A673 (cell line): ENCODE data around the gene ZNF429. TPM values are rescaled to one million over a fixed set of nuclear protein-coding genes. Genes with fewer than 3 reads are reported as not detected.
A peak's percentile ranks its signal among the peaks of the same experiment; 100 is the strongest.

Source experiments
- BruUV-seq: library from RNA; stranded (reverse); fragments of 400-500 nt; replicated peaks from 2 replicates; lab custom pipeline; 2021; lab: Mats Ljungman, UMichigan
- CTCF ChIA-PET: fragments of 300-600 bp; sonication (Branson Sonifier 250); formaldehyde crosslinking; loops from one replicate; lab custom pipeline; 2022; ENCODE audit warnings: antibody characterized with exemption; lab: Charles Lee
- POLR2A ChIA-PET: fragments of 300-600 bp; sonication (Branson Sonifier 250); formaldehyde crosslinking; loops from one replicate; lab custom pipeline; 2022; ENCODE audit warnings: antibody characterized with exemption; ENCODE audit not compliant: low non-redundant PET; lab: Charles Lee
- DNase-seq: peaks from one replicate; pipeline ENCODE4 v3.0.0-alpha.2; 2015; ENCODE audit warnings: low spot score
- H3K27ac ChIP-seq: fragments of 200-600 bp; sonication (generic); 2 replicates; pipeline ENCODE4 v1.5.1; 2016; ENCODE audit warnings: mixed run types, low read depth, mild to moderate bottlenecking, mixed read lengths, antibody characterized with exemption, low read length; ENCODE audit not compliant: poor library complexity, severe bottlenecking
- H3K27me3 ChIP-seq: fragments of 200-600 bp; sonication (generic); replicated peaks from 2 replicates; pipeline ENCODE4 v1.6.1; 2017; ENCODE audit warnings: mixed run types, low read depth, mild to moderate bottlenecking, mixed read lengths, antibody characterized with exemption, low read length; ENCODE audit not compliant: insufficient read depth, poor library complexity
- H3K36me3 ChIP-seq: fragments of 200-600 bp; sonication (generic); 2 replicates; pipeline ENCODE4 v1.6.1; 2016; ENCODE audit warnings: mixed run types, mild to moderate bottlenecking, mixed read lengths, antibody characterized with exemption, low read length; ENCODE audit not compliant: insufficient read depth, poor library complexity, severe bottlenecking
- H3K4me1 ChIP-seq: fragments of 200-600 bp; sonication (generic); 2 replicates; pipeline ENCODE4 v1.6.1; 2017; ENCODE audit warnings: mixed run types, mild to moderate bottlenecking, mixed read lengths, antibody characterized with exemption, low read length; ENCODE audit not compliant: insufficient read depth, poor library complexity, severe bottlenecking
- H3K4me3 ChIP-seq: fragments of 200-600 bp; sonication (generic); 2 replicates; pipeline ENCODE4 v1.5.1; 2016; ENCODE audit warnings: low read depth, mixed run types, mild to moderate bottlenecking, mixed read lengths, low read length; ENCODE audit not compliant: poor library complexity, severe bottlenecking
- H3K9me3 ChIP-seq: fragments of 200-600 bp; sonication (generic); 2 replicates; pipeline ENCODE4 v1.6.1; 2016; ENCODE audit warnings: mixed run types, low read depth, mild to moderate bottlenecking, mixed read lengths, antibody characterized with exemption, low read length; ENCODE audit not compliant: poor library complexity, severe bottlenecking
- CTCF ChIP-seq: fragments of 300-800, 200-600 bp; sonication (generic); conservative IDR thresholded peaks from 2 replicates; pipeline ENCODE4 v1.5.1; 2017; ENCODE audit warnings: low read depth, mild to moderate bottlenecking, antibody characterized with exemption, low read length, moderate library complexity, mixed read lengths
- EZH2 ChIP-seq: fragments of 200-600 bp; sonication (generic); IDR thresholded peaks from 2 replicates; pipeline ENCODE4 v1.6.1; 2017; ENCODE audit warnings: borderline replicate concordance, low read depth, mild to moderate bottlenecking, mixed read lengths, antibody characterized with exemption, low read length; ENCODE audit not compliant: poor library complexity, severe bottlenecking
- intact Hi-C: fragments of 100-400 bp; cut with micrococcal nuclease; formaldehyde crosslinking; loops from one replicate; pipeline ENCODE4 v1.10.0; 2022; ENCODE audit not compliant: unreplicated experiment
- total RNA-seq: library from RNA; stranded (reverse); gene quantifications from 2 replicates; pipeline ENCODE4 v1.2.3, GENCODE V29; 2021

The ZNF429 gene
- total RNA-seq, 1 experiment from 2014 or later: 0.90 TPM

- TF ChIP-seq CTCF (peak; percentile 34; the same call in 1 of the 2 replicates), EZH2 (no peak)
- no TSS peak for BruUV-seq
- no peaks in the 10 kb centered on the region for H3K4me1 ChIP-seq
- H3K27me3 ChIP-seq: no peaks in the 10 kb centered on the region
- no peaks in the 10 kb centered on the region for H3K36me3 ChIP-seq
- peak; percentile 3 for DNase-seq
- intact Hi-C loops: no loop called here
- H3K27ac ChIP-seq: no peak overlapping the region
- ChIA-PET POLR2A (no interaction called here), CTCF (no interaction called here)
- H3K9me3 ChIP-seq: peaks cover 28% of the 10 kb centered on the region
- H3K4me3 ChIP-seq: no peak overlapping the region
Observed at GRCh38 chr19:21483589-21484170, 21.7 kb upstream of the ZNF429 start.

DNA sequence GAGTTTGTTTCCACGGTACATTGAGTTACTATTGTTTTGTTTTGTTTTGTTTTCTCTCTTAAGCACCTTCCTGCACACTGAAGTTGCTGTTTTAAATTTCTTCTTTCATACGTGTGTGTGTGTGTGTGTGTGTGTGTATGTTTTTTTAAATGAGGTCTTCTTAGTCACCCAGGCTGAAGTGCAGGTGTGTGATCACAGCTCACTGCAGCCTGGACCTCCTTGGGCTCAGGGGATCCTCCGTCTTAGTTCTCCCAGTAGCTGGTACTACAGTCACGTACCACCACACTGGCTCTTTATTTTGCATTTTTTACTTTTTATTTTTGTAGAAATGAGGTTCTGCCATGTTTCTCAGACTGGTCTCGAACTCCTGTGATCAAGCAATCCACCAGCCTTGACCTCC, 20.8 kb upstream of the ZNF429 start:
- H3K27ac ChIP-seq: no peak overlapping the region
- CTCF ChIA-PET: no interaction called here
- no peaks in the 10 kb centered on the region for H3K36me3 ChIP-seq
- peaks cover 24% of the 10 kb centered on the region for H3K9me3 ChIP-seq
- TF ChIP-seq CTCF (no peak), EZH2 (no peak)
- no peak overlapping the region for H3K4me3 ChIP-seq
- POLR2A ChIA-PET: no interaction called here
- H3K27me3 ChIP-seq: no peaks in the 10 kb centered on the region
- no peaks in the 10 kb centered on the region for H3K4me1 ChIP-seq
- no peak for DNase-seq
- no TSS peak for BruUV-seq
- intact Hi-C loops: no loop called here

DNA sequence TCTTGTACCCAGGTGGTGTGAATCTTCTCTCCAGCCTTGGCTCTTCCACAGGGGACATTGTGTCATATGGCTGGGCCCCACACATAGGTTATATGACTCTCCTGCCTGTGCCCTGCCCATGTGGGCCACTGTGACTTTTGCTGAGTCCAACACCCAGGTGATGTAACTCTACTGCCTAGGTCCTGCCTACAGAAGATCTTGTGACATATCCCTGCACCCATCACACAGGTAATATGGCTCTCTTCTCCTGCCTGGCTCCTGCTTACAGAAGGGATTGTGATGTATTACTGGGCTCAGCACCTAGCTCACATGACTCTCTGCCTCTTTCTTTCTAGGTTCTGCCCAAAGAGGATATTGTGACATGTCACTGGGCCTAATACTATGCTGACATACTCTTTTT, 19.5 kb upstream of the ZNF429 start:
- no peaks in the 10 kb centered on the region for H3K36me3 ChIP-seq
- TF ChIP-seq EZH2: no peak
- TF ChIP-seq CTCF: no peak
- no peaks in the 10 kb centered on the region for H3K4me1 ChIP-seq
- H3K27me3 ChIP-seq: no peaks in the 10 kb centered on the region
- H3K9me3 ChIP-seq: peaks cover 24% of the 10 kb centered on the region
- no peak for DNase-seq
- ChIA-PET CTCF (no interaction called here), POLR2A (no interaction called here)
- no peak overlapping the region for H3K4me3 ChIP-seq
- no peak overlapping the region for H3K27ac ChIP-seq
- intact Hi-C loops: no loop called here
- BruUV-seq: no TSS peak
